ENCODE measurements around the gene PCDH18. TPM values are rescaled to one million over a fixed set of nuclear protein-coding genes. Genes with fewer than 3 reads are reported as not detected.

Gene PCDH18
- total and polyA plus RNA-seq, 4 donors: 0.89 to 7.7 (median 2.3) TPM

DNA sequence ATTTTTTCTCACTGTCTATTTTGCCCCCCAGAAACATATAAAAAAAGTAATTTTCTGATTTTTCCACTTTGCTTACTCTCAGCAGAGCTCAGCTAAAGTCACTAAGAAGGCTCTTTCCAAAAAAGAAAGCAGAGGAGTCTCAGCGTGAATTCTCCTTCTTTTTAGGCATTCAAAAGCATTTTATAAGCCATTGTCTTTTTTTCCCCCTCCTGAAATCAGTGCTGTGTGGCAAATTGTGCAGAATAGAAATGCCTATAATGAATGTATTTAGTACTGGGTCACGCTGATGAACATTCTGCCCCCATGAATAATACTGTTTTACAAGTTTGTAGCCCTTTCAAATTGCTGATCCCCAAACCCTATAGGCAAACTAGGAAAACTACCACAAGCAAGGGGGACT, 1.6 kb upstream of the PCDH18 start:
- WGBS: 62% methylated on average over 2 of the region's 2 CpGs
- H3K4me1 ChIP-seq (ENCODE audit: control insufficient read depth in 4 of 4, insufficient read depth in 4 of 4, low read length in 3 of 4): peaks cover 0 to 4% (median 0%) of the 10 kb centered on the region in 4 donors
- peaks cover 0 to 3% (median 0%) of the 10 kb centered on the region in 4 donors for H3K9me3 ChIP-seq (ENCODE audit: control insufficient read depth in 4 of 4, low read length in 3 of 4)
- DNase-seq (ENCODE audit: low spot score): no peak
- no peaks in the 10 kb centered on the region for H3K36me3 ChIP-seq (ENCODE audit: control insufficient read depth in 4 of 4, insufficient read depth in 3 of 4, low read depth in 1 of 4, low read length in 3 of 4)
- H3K27me3 ChIP-seq (ENCODE audit: control insufficient read depth in 4 of 4, insufficient read depth in 4 of 4, low read length in 3 of 4): peaks cover 0 to 2% (median 0%) of the 10 kb centered on the region in 4 donors
- TF ChIP-seq, protein P1, sequence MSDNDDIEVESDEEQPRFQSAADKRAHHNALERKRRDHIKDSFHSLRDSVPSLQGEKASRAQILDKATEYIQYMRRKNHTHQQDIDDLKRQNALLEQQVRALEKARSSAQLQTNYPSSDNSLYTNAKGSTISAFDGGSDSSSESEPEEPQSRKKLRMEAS (IDR thresholded peaks at IDR 0.05): no peak
- TF ChIP-seq EGR1 (IDR thresholded peaks at IDR 0.05; ENCODE audit: low read depth in 2 of 2) (no peak), RXRA (IDR thresholded peaks at IDR 0.05) (no peak), HNF4A (conservative IDR thresholded peaks at IDR 0.05) (no peak), YY1 (IDR thresholded peaks at IDR 0.05) (no peak), TAF1 (conservative IDR thresholded peaks at IDR 0.05) (no peak), GABPA (IDR thresholded peaks at IDR 0.05 in 1 of 2, conservative IDR thresholded peaks at IDR 0.05 in 1 of 2) (no peak), REST (IDR thresholded peaks at IDR 0.05) (no peak), FOXA1 (IDR thresholded peaks at IDR 0.05) (no peak), HNF4G (IDR thresholded peaks at IDR 0.05) (no peak), NR2F2 (IDR thresholded peaks at IDR 0.05) (no peak), RAD21 (IDR thresholded peaks at IDR 0.05) (no peak), FOXA2 (IDR thresholded peaks at IDR 0.05) (no peak), JUND (IDR thresholded peaks at IDR 0.05) (no peak), SP1 (IDR thresholded peaks at IDR 0.05) (no peak)
- TF ChIP-seq, protein P2, sequence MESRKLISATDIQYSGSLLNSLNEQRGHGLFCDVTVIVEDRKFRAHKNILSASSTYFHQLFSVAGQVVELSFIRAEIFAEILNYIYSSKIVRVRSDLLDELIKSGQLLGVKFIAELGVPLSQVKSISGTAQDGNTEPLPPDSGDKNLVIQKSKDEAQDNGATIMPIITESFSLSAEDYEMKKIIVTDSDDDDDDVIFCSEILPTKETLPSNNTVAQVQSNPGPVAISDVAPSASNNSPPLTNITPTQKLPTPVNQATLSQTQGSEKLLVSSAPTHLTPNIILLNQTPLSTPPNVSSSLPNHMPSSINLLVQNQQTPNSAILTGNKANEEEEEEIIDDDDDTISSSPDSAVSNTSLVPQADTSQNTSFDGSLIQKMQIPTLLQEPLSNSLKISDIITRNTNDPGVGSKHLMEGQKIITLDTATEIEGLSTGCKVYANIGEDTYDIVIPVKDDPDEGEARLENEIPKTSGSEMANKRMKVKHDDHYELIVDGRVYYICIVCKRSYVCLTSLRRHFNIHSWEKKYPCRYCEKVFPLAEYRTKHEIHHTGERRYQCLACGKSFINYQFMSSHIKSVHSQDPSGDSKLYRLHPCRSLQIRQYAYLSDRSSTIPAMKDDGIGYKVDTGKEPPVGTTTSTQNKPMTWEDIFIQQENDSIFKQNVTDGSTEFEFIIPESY (IDR thresholded peaks at IDR 0.05): no peak
- TF ChIP-seq, protein P3, sequence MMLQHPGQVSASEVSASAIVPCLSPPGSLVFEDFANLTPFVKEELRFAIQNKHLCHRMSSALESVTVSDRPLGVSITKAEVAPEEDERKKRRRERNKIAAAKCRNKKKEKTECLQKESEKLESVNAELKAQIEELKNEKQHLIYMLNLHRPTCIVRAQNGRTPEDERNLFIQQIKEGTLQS (IDR thresholded peaks at IDR 0.05): no peak
- TF ChIP-seq, protein P4, sequence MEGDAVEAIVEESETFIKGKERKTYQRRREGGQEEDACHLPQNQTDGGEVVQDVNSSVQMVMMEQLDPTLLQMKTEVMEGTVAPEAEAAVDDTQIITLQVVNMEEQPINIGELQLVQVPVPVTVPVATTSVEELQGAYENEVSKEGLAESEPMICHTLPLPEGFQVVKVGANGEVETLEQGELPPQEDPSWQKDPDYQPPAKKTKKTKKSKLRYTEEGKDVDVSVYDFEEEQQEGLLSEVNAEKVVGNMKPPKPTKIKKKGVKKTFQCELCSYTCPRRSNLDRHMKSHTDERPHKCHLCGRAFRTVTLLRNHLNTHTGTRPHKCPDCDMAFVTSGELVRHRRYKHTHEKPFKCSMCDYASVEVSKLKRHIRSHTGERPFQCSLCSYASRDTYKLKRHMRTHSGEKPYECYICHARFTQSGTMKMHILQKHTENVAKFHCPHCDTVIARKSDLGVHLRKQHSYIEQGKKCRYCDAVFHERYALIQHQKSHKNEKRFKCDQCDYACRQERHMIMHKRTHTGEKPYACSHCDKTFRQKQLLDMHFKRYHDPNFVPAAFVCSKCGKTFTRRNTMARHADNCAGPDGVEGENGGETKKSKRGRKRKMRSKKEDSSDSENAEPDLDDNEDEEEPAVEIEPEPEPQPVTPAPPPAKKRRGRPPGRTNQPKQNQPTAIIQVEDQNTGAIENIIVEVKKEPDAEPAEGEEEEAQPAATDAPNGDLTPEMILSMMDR (IDR thresholded peaks at IDR 0.05; ENCODE audit: low read depth, low read length, missing input control): no peak
- H3K9ac ChIP-seq (ENCODE audit: low read depth in 1 of 2, low read length in 2 of 2): no peak overlapping the region
- H3K27ac ChIP-seq (ENCODE audit: low read depth in 1 of 2, low read length in 2 of 2): no peak overlapping the region
- no peak overlapping the region for H3K4me3 ChIP-seq (ENCODE audit: low read depth in 1 of 3, low read length in 3 of 3)

Measured in liver (tissue), 9 donors.